Right renal pelvis (tissue), 4 donors: Measurements from ENCODE around the gene GAL3ST2. TPM values are rescaled to one million over a fixed set of nuclear protein-coding genes. Genes with fewer than 3 reads are reported as not detected.
"Not testable (repeated sequence)": the region's sequence is repeated elsewhere in the genome, so short reads cannot be mapped to it uniquely, and the experiment has no call there.

Experiments used
- DNase-seq, 4 donors: peaks; one replicate each; pipeline ENCODE4 v3.0.0-alpha.2; 2013; ENCODE audit warnings: low read depth in 4 of 4, low spot score in 3 of 4, missing footprints in 1 of 4
- polyA plus RNA-seq, 4 donors: library from polyadenylated mRNA; unstranded; fragments of 120-200 nt; gene quantifications; one replicate each; pipeline ENCODE4 v1.2.1, GENCODE V29; 2013; ENCODE audit not compliant: insufficient read length in 4 of 4

GAL3ST2 gene
- polyA plus RNA-seq, 4 donors = 0.18 to 0.92 (median 0.43) TPM

DNA sequence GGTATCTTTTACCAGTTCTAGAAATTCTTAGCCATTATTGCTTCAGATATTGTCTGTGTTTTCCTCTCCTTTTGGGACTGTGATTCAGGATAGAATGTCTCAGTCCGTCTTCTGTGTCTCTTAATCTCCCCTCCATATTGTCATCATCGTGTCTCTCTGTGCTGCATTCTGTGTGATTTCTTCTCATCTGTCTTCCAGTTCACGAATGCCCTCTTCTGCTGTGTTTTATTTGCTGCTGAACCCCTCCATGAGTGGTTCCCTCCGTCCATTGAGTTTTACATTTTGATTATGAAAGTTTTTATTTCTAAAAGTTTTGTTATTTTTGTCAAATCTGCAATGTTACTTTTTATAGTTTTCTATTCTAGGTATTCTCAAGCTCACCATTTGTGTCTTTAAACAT, 30.5 kb upstream of the GAL3ST2 start:
- DNase-seq = no peak

DNA sequence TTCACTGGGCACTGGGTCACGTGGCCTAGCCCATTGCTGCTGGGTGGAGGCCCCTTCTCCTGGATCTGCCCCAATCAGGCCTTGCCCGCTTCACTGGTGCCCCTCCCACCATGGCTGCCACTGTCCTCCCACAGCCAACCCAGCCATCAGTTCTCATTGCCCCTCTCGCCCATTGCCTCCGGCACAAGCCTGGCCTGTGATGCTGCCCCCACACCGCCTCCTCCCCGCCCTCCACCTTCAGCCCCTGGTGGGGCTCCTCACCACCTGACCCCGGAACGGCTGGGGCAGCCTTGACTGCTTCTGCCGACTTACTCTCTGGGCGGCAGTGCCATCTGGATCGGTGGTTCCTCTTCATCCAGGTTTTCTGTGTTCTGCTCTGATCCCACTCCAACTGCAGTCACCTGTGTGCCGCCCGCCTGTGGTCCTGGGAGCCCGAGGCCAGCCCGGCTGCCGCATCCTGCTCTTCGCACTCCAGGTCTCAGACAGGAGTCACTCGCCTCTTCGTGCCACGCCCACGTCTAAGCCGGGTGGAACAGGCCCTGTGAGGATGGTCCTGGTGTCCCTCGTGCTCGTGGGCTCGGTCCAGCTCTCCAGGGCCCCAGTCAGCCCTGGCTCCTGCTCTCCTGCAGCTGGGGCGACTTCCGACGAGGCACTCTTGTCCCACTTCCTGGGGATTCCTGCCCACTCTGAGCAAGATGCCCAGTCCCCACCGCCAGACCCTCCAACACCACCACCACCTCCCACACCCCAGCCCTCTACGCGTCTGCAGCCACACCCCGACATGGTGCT, 28.0 kb upstream of the GAL3ST2 start:
- DNase-seq = no peak

DNA sequence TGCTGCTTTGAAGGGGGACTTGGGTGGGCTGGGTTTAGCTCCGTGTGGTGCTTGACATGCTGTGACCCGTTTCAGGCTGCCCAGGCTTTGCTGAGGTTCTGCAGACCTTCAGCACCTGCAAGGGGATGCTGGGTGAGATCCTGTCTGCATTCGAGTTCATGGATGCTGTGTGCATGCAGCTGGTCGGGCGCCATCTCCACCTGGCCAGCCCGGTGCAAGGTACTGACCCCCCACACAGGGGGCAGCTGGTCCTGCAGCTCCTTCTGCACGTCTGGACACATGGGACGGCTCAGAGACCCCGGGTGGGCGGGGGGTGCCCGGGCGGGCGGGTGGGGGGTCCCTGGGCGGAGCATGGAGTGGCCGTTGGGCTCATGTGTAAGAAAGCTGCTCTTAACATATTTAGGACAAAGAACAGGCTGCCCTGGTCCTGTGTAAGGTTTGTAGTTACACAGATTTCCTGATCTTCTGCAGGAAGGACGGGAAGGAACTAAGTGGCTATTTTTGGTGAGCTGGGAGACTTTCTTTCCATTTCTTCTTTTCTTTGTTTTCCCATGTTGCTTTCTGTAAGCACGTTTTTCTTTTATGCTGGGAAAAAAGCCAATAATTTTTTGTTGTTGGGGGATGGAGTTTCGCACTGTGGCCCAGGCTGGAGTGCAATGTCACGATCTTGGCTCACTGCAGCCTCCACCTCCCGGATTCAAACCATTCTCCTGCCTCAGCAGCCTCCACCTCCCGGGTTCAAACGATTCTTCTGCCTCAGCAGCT, 26.4 kb upstream of the GAL3ST2 start:
- no peak for DNase-seq

DNA sequence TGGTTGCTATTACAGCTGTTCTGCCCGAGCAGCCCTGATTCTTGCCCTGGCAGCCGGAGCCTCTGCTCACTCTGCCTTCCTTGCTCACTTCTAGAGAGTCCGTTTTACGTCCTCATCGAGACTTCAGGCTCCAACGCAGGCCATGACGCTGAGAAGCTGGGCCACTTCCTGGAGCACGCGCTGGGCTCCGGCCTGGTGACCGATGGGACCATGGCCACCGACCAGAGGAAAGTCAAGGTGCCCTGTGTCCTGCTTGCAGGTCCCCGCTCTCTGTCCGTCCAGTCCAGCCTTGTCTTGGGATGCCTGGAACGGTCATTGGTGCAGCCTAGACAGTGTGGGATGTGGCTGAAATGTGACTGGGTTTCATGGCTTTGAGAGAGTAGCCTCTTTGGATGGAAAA, 25.5 kb upstream of the GAL3ST2 start:
- DNase-seq = no peak

DNA sequence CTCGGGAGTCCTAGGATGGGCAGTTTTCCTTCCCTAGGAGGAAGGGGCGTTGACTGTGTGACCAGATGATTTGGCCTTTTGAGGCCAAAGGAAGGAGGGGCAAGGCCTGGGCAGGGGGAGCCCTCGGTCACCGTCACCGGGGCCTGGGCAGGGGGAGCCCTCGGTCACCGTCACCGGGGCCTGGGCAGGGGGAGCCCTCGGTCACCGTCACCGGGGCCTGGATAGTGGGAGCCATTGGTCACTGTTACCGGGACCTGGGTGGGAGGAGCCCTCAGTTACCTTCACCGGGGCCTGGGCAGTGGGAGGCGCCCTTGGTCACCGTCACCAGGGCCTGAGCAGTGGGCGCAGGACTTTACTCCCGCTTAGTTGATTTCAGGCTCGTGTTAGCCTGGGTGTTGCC, 24.8 kb upstream of the GAL3ST2 start:
- DNase-seq = no peak

DNA sequence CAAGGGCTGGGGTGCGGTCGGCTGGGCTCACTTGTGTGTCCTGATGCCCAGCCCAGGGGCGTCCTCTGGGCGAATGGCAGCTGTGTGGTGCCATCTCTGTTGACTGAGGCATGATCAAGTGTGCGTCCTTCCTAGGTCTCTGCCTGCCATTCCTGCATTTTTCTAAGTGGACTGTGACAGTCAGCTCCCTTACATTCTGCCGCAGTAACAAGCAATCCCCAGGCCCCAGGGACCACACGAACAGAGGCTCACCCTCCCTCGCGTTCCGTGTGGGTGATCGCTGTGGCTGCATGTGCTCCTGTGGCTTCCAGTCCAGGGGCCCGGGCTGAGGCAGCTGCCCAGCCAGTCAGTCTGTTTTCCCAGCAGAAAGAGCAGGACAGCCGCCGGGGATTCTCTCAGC, 24.4 kb upstream of the GAL3ST2 start:
- no peak for DNase-seq

DNA sequence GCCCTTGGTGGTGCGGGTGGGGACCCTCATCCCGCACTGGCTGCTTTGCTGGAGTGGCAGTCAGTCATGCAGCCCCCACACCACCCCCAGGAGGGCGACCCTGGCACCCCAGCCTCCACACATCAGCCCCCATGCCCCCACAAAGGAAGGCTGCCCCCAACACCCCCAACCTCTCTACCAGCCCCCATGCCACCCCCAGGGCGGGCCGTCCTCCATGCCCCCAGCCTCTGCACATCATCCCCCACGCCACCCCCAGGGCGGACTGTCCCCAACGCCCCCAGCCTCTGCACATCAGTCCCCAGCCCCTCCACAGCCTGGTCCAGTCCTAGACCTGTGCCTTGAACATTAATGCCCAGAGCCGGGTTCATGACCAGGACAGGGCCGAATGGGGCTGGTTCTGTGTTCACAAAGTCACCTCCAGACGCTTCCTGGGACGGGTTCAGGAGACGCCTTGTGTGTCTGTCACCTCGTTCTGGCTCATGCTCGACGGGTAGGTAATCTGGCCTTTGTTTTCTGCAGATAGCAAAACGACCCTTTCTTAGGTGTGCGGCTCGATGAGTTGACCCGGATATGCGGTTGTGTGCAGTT, 23.8 kb upstream of the GAL3ST2 start:
- no peak for DNase-seq

DNA sequence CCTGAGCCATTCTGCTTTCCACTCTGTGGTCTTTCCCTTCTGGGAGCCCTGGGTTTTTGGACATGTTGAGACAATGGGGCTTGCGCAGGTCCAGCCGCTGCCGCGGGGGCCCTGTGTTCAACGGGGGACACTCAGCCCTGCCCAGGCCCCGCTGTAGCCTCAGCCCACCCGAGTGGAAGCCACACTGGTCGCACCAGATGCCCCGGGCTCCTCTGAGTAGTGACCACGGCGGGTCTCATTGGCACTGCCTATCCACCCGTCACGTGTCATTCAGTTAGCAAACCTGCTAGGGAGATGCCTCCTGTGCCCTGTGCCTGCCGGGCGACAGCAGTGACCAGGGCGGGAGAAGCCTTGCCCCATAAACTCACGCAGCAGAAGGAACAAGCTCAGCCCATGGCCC, 23.1 kb upstream of the GAL3ST2 start:
- DNase-seq = no peak

DNA sequence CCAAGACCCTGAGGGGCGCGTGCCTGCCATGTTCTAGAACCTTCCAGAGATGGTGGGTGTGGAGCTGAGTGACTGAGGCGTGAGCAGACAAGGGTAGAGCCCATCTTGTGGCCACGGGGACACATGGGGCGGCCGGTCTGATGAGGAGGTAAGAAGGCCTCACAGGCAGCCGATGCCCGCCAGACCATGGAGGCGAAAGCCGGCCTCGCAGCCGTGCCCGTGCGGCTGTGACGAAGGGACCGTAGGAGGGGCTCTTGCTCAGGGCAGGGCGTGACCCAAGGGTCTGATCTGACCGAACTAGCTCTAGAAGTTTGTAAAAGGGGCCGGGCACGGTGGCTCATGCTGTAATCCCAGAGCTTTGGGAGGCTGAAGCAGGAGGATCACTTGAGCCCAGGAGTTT, 22.6 kb upstream of the GAL3ST2 start:
- DNase-seq = no peak

DNA sequence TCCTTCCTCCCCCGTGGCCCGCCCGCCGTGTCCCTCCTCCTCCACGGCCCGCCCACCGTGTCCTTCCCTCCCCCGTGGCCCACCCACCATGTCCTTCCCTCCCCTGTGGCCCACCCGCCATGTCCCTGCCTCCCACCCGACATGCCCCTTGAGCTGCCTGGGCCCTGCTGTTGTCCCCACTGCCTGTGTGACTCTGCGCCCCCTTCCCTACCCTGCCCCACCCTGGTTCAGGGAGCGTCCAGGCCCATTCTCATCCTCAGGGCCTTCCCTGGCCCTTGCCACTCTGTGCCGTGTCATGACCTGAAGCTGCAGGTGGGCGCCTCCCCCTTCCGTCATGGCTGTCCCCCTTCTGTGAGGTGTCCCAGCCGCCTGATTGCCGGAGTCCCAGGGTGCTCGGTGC, 21.5 kb upstream of the GAL3ST2 start:
- no peak for DNase-seq

DNA sequence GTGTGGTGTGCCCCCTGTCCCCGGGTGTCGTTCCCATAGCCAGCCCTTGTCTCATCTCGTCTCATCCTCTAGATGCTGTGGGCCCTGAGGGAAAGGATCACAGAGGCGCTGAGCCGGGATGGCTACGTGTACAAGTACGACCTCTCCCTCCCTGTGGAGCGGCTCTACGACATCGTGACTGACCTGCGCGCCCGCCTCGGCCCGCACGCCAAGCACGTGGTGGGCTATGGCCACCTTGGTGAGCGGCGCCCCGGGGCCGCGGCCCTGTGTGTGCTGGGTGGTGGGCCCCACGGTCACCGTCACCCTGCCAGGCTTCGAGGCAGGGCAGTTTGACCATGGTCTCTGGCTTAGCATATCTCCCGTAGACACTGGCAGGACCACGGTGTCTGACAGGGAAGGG, 20.8 kb upstream of the GAL3ST2 start:
- no peak for DNase-seq

DNA sequence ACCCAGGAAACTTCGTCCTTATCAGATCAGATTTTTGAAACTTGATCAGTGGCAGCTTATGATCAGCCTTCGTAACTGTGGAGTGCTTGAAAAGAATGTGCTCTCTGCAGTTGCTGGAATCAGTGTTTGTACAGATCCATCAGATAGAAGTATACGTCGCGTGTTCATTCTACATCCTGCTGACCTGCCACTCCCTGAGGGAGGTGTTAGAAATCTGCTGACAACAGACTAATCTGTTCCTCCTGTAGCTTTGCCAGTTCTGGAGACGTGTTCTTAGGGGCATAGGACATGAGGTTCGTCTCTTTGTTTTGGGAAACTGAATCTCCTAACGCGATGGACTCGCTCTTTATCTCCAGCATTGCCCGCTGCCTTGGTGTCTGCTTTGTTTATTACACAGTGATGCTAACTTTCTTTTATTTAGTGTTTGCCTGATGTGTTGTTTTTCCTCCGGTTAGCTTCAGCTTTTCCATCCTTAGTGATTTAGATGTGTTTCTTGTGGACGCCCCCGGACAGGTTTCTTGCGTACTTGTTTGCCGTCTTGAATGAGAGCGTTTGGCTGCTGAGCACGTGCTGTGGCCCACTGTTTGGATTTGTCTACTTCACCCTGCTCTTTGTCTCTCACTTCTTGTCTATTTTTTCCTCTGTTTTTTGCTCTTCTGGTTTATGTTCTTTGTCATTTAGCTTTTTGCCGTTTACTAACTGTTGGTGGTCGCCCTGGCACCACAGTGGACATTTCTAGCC, 17.4 kb upstream of the GAL3ST2 start:
- no peak for DNase-seq

DNA sequence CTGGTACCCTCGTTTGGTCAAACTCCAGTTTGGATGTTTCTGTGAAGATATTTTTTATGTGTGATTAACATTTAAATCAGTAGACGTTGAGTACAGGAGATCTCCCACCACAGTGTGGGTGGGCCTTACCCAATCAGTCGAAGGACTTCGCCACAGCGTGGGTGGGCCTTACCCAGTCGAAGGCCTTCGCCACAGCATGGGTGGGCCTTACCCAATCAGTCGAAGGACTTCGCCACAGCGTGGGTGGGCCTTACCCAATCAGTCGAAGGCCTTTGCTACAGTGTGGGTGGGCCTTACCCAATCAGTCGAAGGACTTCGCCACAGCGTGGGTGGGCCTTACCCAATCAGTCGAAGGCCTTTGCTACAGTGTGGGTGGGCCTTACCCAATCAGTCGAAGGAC, 16.7 kb upstream of the GAL3ST2 start:
- not testable (repeated sequence) for DNase-seq

DNA sequence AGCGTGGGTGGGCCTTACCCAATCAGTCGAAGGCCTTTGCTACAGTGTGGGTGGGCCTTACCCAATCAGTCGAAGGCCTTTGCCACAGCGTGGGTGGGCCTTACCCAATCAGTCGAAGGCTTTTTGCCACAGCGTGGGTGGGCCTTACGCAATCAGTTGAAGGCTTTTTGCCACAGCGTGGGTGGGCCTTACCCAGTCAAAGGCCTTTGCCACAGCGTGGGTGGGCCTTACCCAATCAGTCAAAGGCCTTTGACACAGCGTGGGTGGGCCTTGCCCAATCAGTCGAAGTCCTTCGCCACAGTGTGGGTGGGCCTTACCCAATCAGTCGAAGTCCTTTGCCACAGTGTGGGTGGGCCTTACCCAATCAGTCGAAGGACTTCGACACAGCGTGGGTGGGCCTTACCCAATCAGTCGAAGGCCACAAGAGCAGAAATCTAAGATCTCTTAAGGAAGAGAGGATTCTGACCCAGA, 16.3 kb upstream of the GAL3ST2 start:
- DNase-seq = no peak

DNA sequence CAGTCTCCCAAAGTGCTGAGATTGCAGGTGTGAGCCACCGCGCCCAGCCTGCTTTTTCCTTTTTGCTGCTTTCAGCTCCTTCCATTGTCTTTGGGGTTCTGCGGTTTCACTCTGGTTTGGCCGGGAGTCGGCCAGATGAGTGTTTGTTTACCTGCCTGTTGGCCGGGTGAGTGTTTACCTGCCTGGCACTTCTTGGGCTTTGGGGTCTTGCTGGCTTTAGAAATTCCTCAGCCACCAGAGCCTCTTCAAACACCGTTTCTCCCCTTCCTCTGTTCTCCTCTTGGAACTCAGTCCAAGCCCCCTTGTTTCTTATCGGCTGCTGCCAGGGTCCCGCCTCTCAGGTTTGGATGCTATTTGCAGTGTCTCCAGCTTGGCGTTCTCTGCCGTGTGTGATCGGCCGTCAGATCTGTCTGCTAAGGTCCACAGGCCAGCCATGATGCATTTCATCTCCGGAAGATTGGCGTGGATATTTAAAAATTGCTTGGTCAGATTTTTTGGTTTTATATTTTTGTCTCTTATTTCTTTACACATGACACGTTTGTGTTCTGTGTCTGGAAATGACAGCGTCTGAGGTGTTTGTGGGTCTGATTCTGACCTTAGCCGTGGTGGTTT, 14.2 kb upstream of the GAL3ST2 start:
- DNase-seq = no peak

DNA sequence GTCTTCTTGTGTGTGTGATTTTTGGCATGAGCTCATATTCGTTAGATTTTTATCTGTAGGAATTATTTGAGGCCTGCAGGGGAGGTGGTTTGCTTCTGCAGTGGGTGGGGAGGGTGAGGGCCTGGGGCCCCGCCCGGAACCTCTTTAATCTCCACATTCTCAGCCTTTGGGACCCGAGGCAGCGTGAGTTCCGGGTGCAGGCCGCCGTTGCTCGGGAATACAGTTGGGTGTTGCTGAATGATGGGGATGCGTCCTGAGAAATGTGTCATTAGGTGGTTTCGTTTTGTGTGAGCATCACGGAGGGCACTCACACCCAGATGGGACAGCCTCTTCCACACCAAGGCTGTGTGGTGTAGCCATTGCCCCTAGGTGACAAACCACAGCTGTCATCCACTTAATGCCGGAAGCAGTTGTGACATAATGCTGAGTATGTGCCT, 13.7 kb upstream of the GAL3ST2 start:
- no peak for DNase-seq

DNA sequence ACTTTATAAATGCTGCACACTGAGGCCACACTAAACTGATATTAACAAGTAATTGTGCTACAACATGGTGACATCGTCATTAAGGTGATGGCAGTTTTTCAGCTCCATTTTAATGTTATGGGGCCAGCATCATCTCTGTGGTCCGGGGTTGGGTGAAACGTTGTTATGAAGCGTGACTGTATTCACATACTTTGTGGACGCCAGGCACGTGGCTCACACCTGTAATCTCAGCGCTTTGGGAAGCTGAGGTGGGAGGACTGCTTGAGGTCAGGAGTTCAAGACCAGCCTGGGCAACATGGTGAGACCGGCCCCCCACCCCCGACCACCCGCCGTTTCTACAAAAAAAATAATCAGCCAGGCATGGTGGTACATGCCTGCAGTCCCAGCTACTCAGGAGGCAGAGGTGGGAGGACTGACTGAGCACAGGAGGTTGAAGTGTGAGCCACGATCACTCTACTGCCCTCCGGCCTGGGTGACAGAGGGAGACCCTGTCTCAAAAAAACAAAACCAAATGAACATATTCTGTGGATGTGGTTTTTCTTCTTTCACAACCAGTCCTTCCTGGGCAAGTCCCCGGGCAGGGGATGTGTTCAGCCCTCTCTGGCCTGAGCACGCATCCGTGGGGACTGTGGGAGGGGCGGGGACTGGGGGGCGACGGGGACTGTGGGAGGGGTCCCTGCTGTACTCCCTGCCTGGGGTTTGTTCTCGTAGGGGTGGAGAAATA, 12.9 kb upstream of the GAL3ST2 start:
- no peak for DNase-seq

DNA sequence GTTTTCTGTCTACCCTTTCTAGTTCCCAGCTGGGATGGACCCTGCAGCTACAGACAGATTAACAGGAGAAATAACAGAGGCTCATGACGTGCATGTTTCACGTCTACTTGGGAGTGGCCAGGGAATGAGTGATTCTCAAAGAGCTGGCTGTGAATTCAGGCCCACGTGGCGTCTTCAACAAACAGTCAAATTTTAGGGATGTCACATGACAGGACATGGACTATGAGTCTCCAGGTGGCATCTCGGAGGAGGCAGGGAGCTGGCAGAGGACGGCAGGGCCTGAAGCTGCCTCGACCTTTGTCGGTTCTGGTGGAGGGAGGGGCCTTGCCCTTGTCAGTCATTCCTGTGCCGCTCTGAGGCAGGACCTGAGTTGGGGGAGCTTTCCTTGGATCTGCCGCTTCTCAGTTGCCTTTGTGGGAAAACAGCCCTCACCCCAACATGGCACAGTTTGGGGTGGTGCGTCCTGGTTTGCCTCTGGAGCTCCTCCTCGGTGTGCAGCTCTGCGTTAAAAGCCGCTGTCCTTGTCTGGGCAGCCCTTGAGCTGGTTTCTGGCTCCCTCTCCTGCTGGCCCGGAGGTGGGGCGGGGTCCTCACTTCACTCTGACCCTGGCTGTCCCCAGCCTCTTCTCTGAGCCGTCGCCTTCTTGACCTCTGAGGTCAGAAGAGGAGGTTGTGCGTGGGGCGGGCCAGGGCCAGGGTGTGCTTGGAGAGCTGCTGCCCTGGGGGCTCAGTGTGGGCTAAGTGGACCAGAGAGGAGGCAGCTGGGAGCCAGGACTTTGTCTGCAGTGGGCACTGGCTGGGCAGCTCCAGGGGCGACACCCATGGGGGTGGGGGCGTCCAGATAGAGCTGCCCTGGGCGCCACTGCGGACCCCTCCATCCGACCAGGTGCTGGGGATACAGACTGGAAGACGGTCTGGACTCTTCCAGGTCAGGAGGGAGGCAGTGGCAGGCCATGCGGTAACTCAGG, 12.1 kb upstream of the GAL3ST2 start:
- DNase-seq = no peak
